ENCODE measurements around the gene ERBB4. TPM values are rescaled to one million over a fixed set of nuclear protein-coding genes. Genes with fewer than 3 reads are reported as not detected.

The ERBB4 gene
- polyA plus RNA-seq, 1 of the 3 experiments (the other 2 are of a cell fraction), result 0.05 TPM

DNA sequence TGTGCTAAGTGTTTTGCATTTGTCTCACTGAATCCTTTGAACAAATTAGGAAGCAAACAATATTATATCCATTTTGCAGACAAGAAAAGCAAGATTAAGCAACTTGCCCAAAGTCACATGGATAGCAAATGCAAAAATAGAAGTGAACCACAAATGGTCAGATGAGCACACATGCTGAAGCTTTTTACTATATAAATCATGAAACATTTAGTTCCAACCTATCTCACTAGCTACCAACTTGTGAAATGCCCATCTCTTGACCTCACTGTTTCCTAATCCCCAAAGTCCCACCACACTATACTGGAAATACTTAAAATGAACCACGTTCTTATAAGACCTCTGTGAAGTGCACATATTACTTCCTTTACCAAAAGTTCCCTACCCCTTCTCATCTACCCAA lies 380.5 kb downstream of the ERBB4 start:
- WGBS (ENCODE audit: low lambda C conversion rate), result 72% methylated on average over 1 of the region's 1 CpG

DNA sequence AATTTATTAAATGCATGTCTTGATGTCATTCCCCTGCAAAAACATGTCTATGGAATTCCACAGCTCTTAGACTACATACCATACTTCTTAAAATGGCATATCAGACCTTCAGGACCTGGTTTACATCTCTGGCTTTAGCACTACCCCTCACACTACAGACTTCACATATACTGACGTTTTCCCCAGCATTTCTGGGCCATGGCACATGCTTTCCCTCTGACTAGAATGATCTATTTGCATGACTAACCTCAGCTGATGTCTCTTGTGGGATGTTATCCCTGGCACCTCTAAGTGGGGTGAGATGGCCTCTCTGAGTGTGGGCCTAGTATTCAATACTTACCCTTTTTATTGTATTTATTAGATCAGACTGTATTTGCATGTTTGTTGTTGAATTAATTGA lies 381.6 kb downstream of the ERBB4 start:
- no peaks in the 10 kb centered on the region for H3F3A ChIP-seq (replicated peaks; ENCODE audit: insufficient read depth)
- no peaks in the 10 kb centered on the region for H3K27me3 ChIP-seq (ENCODE audit: insufficient read depth)
- ChIA-PET POLR2A (no interaction called here), CTCF (interaction anchor here (1.0 to 1.9 kb wide), 2 partner anchors 93 to 363 kb away, joined by 3 to 5 read pairs; no protein-coding TSS in a partner anchor)
- H3K36me3 ChIP-seq (replicated peaks in 1 of 2; ENCODE audit: control insufficient read depth in 1 of 2, insufficient read depth in 2 of 2, low read length in 1 of 2), result no peaks in the 10 kb centered on the region
- no peaks in the 10 kb centered on the region for H4K20me1 ChIP-seq (ENCODE audit: insufficient read depth)
- WGBS (ENCODE audit: low lambda C conversion rate), result 38% methylated on average over 1 of the region's 1 CpG
- no peak for DNase-seq
- no peak overlapping the region for H3K4me2 ChIP-seq
- H3K9me3 ChIP-seq, result no peaks in the 10 kb centered on the region
- 0 out of 2 replicates have a peak overlapping the region, but pooled peaks have one; percentile 17 for H2AFZ ChIP-seq (ENCODE audit: low read depth)
- H3K79me2 ChIP-seq (ENCODE audit: insufficient read depth), result no peaks in the 10 kb centered on the region
- no peaks in the 10 kb centered on the region for H3K9me2 ChIP-seq
- peak overlapping the region in 1 of 2 experiments; percentile 11; a peak in 1 of 4 replicates for H3K27ac ChIP-seq (ENCODE audit: low read depth in 2 of 2, low read length in 1 of 2)
- H3K4me1 ChIP-seq (ENCODE audit: control insufficient read depth in 1 of 2, insufficient read depth in 2 of 2, low read depth in 1 of 2, low read length in 1 of 2), result peaks cover 0 to 4% of the 10 kb centered on the region in 2 experiments; a peak in 2 of 4 replicates
- no peak overlapping the region for H3K9ac ChIP-seq
- TF ChIP-seq, protein P1, sequence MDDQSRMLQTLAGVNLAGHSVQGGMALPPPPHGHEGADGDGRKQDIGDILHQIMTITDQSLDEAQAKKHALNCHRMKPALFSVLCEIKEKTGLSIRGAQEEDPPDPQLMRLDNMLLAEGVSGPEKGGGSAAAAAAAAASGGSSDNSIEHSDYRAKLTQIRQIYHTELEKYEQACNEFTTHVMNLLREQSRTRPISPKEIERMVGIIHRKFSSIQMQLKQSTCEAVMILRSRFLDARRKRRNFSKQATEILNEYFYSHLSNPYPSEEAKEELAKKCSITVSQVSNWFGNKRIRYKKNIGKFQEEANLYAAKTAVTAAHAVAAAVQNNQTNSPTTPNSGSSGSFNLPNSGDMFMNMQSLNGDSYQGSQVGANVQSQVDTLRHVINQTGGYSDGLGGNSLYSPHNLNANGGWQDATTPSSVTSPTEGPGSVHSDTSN (IDR thresholded peaks at IDR 0.05), result peak; percentile 20; the same call in 1 of the 2 replicates
- TF ChIP-seq RAD21 (IDR thresholded peaks at IDR 0.05; ENCODE audit: low read length), result no peak
- H3K4me3 ChIP-seq (ENCODE audit: low read depth in 2 of 2, low read length in 1 of 2), result no peak overlapping the region

More for the DNA sequence above, 380.5 kb downstream of the ERBB4 start:
- no peaks in the 10 kb centered on the region for H4K20me1 ChIP-seq (ENCODE audit: insufficient read depth)
- H3K27me3 ChIP-seq (ENCODE audit: insufficient read depth), result no peaks in the 10 kb centered on the region
- H3K4me1 ChIP-seq (ENCODE audit: control insufficient read depth in 1 of 2, insufficient read depth in 2 of 2, low read depth in 1 of 2, low read length in 1 of 2), result peaks cover 0 to 4% of the 10 kb centered on the region in 2 experiments; a peak in 2 of 4 replicates
- no peaks in the 10 kb centered on the region for H3F3A ChIP-seq (replicated peaks; ENCODE audit: insufficient read depth)
- no peak overlapping the region for H3K4me2 ChIP-seq
- no peaks in the 10 kb centered on the region for H3K79me2 ChIP-seq (ENCODE audit: insufficient read depth)
- no peak overlapping the region for H3K9ac ChIP-seq
- H3K27ac ChIP-seq (ENCODE audit: low read depth in 2 of 2, low read length in 1 of 2), result no peak overlapping the region
- no peak overlapping the region for H3K4me3 ChIP-seq (ENCODE audit: low read depth in 2 of 2, low read length in 1 of 2)
- TF ChIP-seq GATA2 (CRISPR knock-in tag; IDR thresholded peaks at IDR 0.05), result no peak
- TF ChIP-seq RCOR1 (IDR thresholded peaks at IDR 0.05; ENCODE audit: low read length), result no peak
- TF ChIP-seq, protein P1 (IDR thresholded peaks at IDR 0.05), result no peak
- CTCF ChIA-PET, result interaction anchor here (1.0 to 1.9 kb wide), 2 partner anchors 92 to 362 kb away, joined by 3 to 5 read pairs; no protein-coding TSS in a partner anchor
- DNase-seq, result no peak
- no peaks in the 10 kb centered on the region for H3K36me3 ChIP-seq (replicated peaks in 1 of 2; ENCODE audit: control insufficient read depth in 1 of 2, insufficient read depth in 2 of 2, low read length in 1 of 2)
- 0 out of 2 replicates have a peak overlapping the region, but pooled peaks have one; percentile 47 for H2AFZ ChIP-seq (ENCODE audit: low read depth)
- no peaks in the 10 kb centered on the region for H3K9me2 ChIP-seq
- no peaks in the 10 kb centered on the region for H3K9me3 ChIP-seq
- POLR2A ChIA-PET, result no interaction called here

GRCh38 chr2:212156088-212156487 lies 382.5 kb downstream of the ERBB4 start:
- CTCF ChIA-PET, result interaction anchor here (0.5 to 1.2 kb wide), 3 partner anchors 151 to 373 kb away, joined by 3 read pairs; no protein-coding TSS in a partner anchor
- Histone ChIP-seq H3K4me3 (ENCODE audit: low read depth in 2 of 2, low read length in 1 of 2) (no peak overlapping the region), H3K4me1 (ENCODE audit: control insufficient read depth in 1 of 2, insufficient read depth in 2 of 2, low read depth in 1 of 2, low read length in 1 of 2) (peaks cover 0 to 4% of the 10 kb centered on the region in 2 experiments; a peak in 2 of 4 replicates), H3K79me2 (ENCODE audit: insufficient read depth) (no peaks in the 10 kb centered on the region), H3K9me3 (no peaks in the 10 kb centered on the region), H3K27me3 (ENCODE audit: insufficient read depth) (no peaks in the 10 kb centered on the region), H3K4me2 (no peak overlapping the region), H3K27ac (ENCODE audit: low read depth in 2 of 2, low read length in 1 of 2) (no peak overlapping the region), H3F3A (replicated peaks; ENCODE audit: insufficient read depth) (no peaks in the 10 kb centered on the region), H2AFZ (ENCODE audit: low read depth) (no peak overlapping the region), H3K9ac (no peak overlapping the region), H3K36me3 (replicated peaks in 1 of 2; ENCODE audit: control insufficient read depth in 1 of 2, insufficient read depth in 2 of 2, low read length in 1 of 2) (no peaks in the 10 kb centered on the region), H4K20me1 (ENCODE audit: insufficient read depth) (no peaks in the 10 kb centered on the region), H3K9me2 (no peaks in the 10 kb centered on the region)
- POLR2A ChIA-PET, result no interaction called here
- TF ChIP-seq, protein P2, sequence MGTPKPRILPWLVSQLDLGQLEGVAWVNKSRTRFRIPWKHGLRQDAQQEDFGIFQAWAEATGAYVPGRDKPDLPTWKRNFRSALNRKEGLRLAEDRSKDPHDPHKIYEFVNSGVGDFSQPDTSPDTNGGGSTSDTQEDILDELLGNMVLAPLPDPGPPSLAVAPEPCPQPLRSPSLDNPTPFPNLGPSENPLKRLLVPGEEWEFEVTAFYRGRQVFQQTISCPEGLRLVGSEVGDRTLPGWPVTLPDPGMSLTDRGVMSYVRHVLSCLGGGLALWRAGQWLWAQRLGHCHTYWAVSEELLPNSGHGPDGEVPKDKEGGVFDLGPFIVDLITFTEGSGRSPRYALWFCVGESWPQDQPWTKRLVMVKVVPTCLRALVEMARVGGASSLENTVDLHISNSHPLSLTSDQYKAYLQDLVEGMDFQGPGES (IDR thresholded peaks at IDR 0.05; ENCODE audit: low read depth, low read length), result no peak
- no peak for TF ChIP-seq SIN3A (IDR thresholded peaks at IDR 0.05; ENCODE audit: borderline replicate concordance, low read depth, low read length)
- no peak for DNase-seq
- 89% methylated on average over 3 of the region's 3 CpGs for WGBS (ENCODE audit: low lambda C conversion rate)

Measured in SK-N-SH (cell line).